CD4-positive, CD25-positive, alpha-beta regulatory T cell (primary cell): ENCODE data around the gene C2. TPM values are rescaled to one million over a fixed set of nuclear protein-coding genes. Genes with fewer than 3 reads are reported as not detected.

Experiments
- ATAC-seq, 2 donors: fragments of 150-1000 bp; cut with Tn5 transposase; one replicate each; pipeline ENCODE4 v1.10.0; 2021; ENCODE audit warnings: low read depth in 2 of 2, moderate number of reproducible peaks in 2 of 2, moderate library complexity in 1 of 2
- DNase-seq, 3 donors: peaks; one replicate each; pipeline versions ENCODE4 v3.0.0 to v3.0.0-alpha.2; 2012 to 2022; ENCODE audit warnings: mixed read lengths in 1 of 3
- H3K27ac ChIP-seq: one replicate; pipeline ENCODE4 v1.7.0; 2013; ENCODE audit warnings: mild to moderate bottlenecking, low read length; ENCODE audit not compliant: insufficient read depth, poor library complexity, severe bottlenecking
- H3K27me3 ChIP-seq: one replicate; pipeline ENCODE4 v1.7.0; 2013; ENCODE audit warnings: low read length; ENCODE audit not compliant: control insufficient read depth, insufficient read depth
- H3K36me3 ChIP-seq: one replicate; pipeline ENCODE4 v1.7.0; 2013; ENCODE audit warnings: mild to moderate bottlenecking, low read length, moderate library complexity; ENCODE audit not compliant: control insufficient read depth, insufficient read depth
- H3K4me1 ChIP-seq: 2 replicates; pipeline ENCODE4 v1.7.0; 2013; ENCODE audit warnings: mild to moderate bottlenecking, low read length; ENCODE audit not compliant: insufficient read depth, control insufficient read depth, poor library complexity, severe bottlenecking
- H3K4me3 ChIP-seq: one replicate; pipeline ENCODE4 v1.7.0; 2013; ENCODE audit warnings: low read depth, mild to moderate bottlenecking, low read length, moderate library complexity
- H3K9me3 ChIP-seq, 2 experiments: 1 replicate in 1 of 2; 2 replicates in 1 of 2; pipeline ENCODE4 v1.7.0; 2013; ENCODE audit warnings: low read length in 2 of 2, mild to moderate bottlenecking in 1 of 2, moderate library complexity in 1 of 2; ENCODE audit not compliant: control insufficient read depth in 2 of 2
- H3K27ac Mint-ChIP-seq, 3 donors: one replicate each; pipeline ENCODE4 v1.8.0; 2020 to 2022; ENCODE audit warnings: mild to moderate bottlenecking in 3 of 3, mixed read lengths in 3 of 3, moderate library complexity in 2 of 3
- H3K27me3 Mint-ChIP-seq: one replicate; pipeline ENCODE4 v1.8.0; 2022; ENCODE audit warnings: mild to moderate bottlenecking, mixed read lengths
- H3K36me3 Mint-ChIP-seq: one replicate; pipeline ENCODE4 v1.8.0; 2020; ENCODE audit warnings: mixed read lengths
- H3K4me1 Mint-ChIP-seq, 4 donors: one replicate each; pipeline ENCODE4 v1.8.0; 2020 to 2022; ENCODE audit warnings: mixed read lengths in 4 of 4, mild to moderate bottlenecking in 1 of 4
- H3K4me3 Mint-ChIP-seq, 4 donors: one replicate each; pipeline ENCODE4 v1.8.0; 2020 to 2022; ENCODE audit warnings: mild to moderate bottlenecking in 4 of 4, mixed read lengths in 4 of 4, moderate library complexity in 3 of 4
- H3K9me3 Mint-ChIP-seq, 7 donors: one replicate each; pipeline ENCODE4 v1.8.0; 2020 to 2022; ENCODE audit warnings: mixed read lengths in 7 of 7, mild to moderate bottlenecking in 3 of 7, moderate library complexity in 2 of 7
- polyA plus RNA-seq, 4 donors: library from polyadenylated mRNA; unstranded; fragments of 300-500 nt; fragmentation: Illumina TruSeq; gene quantifications; one replicate each; pipeline ENCODE4 v1.2.3, GENCODE V29; 2021
- total RNA-seq: library from RNA; stranded (reverse); gene quantifications from one replicate; pipeline ENCODE4 v1.2.3, GENCODE V29; 2022

Gene C2
- total and polyA plus RNA-seq, 5 donors from 2014 or later: 0.47 to 1.3 TPM; not detected in 3

DNA sequence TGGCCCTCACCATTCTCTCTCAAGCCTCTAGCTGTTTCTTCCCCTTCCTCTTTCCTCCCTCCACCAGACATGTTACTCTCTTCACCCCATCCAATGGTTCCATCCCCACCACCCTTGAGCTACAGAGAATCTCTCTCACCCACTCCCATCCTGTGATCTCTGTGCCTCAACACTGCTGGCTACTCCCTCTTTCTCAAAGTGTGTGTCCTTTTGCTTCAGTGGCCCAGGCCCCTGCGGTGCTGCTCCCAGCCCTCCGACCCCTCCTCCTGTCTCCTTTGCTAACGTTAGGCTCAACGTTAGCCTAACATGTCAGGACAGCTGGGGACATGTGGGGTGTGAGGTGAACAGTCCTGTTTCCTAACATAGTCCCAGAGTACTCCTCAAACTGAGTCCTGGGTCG, 25.4 kb downstream of the C2 start:
- H3K4me1 ChIP-seq: peaks cover 7% of the 10 kb centered on the region
- Mint-ChIP-seq H3K27me3 (no peaks in the 10 kb centered on the region), H3K4me3 (no peak overlapping the region), H3K36me3 (peaks cover 33% of the 10 kb centered on the region), H3K27ac (peak overlapping the region in 2 of 3 donors; percentile 12 to 52), H3K9me3 (no peaks in the 10 kb centered on the region), H3K4me1 (peaks cover 0 to 16% (median 10%) of the 10 kb centered on the region in 4 donors)
- no peaks in the 10 kb centered on the region for H3K27me3 ChIP-seq
- DNase-seq: no peak
- H3K36me3 ChIP-seq: peaks cover 46% of the 10 kb centered on the region
- H3K9me3 ChIP-seq: no peaks in the 10 kb centered on the region
- ATAC-seq: no peak
- H3K4me3 ChIP-seq: no peak overlapping the region
- no peak overlapping the region for H3K27ac ChIP-seq

DNA sequence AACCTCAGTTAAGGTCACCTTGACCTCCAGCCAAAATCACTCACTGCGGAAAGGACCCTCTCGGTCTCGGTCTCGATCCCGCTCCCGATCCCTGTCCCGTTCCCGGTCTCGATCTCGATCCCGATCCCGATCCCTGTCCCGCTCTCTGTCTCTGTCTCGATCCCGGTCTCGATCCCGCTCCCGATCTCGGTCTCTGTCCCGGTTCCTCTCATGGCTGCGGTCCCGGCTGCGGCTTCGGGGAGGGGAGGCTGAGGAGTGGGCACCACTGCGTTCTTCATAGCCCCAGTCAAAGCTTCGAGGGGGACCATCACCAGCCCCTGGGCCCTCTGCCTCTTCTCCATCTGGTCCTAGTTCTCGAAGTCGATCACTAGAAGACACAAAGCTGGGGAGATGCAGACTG, 27.0 kb downstream of the C2 start:
- Histone ChIP-seq H3K9me3 (no peaks in the 10 kb centered on the region), H3K36me3 (peaks cover 46% of the 10 kb centered on the region), H3K27me3 (no peaks in the 10 kb centered on the region), H3K4me1 (peaks cover 20% of the 10 kb centered on the region), H3K27ac (no peak overlapping the region), H3K4me3 (no peak overlapping the region)
- H3K27me3 Mint-ChIP-seq: no peaks in the 10 kb centered on the region
- H3K4me1 Mint-ChIP-seq: peaks cover 0 to 27% (median 15%) of the 10 kb centered on the region in 4 donors
- no peak for DNase-seq
- H3K36me3 Mint-ChIP-seq: peaks cover 33% of the 10 kb centered on the region
- peak overlapping the region in 1 of 4 donors; percentile 69 for H3K4me3 Mint-ChIP-seq
- no peaks in the 10 kb centered on the region for H3K9me3 Mint-ChIP-seq
- ATAC-seq: no peak
- no peak overlapping the region for H3K27ac Mint-ChIP-seq

DNA sequence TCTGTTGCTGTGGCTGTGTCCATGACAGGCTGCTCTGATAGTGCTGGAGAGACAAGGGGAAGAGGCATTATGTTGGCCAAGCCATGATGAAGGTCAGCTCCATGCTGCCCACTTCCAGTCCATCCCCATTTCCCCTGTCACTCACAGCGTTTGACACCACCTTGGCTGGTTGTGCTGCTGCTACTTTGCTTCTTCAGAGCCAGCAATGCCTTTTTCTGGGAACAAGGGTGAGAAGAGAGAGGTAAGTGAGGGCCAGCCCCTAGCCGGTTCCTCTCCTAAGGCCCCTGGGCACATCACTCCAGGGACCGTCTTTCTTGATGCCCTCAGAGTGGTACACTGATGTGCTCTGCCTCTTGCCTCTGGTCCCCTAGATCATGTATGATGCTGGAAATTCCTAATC, 29.3 kb downstream of the C2 start:
- Histone ChIP-seq H3K36me3 (peaks cover 55% of the 10 kb centered on the region), H3K27me3 (no peaks in the 10 kb centered on the region), H3K27ac (no peak overlapping the region), H3K9me3 (no peaks in the 10 kb centered on the region), H3K4me3 (no peak overlapping the region), H3K4me1 (peaks cover 28% of the 10 kb centered on the region)
- Mint-ChIP-seq H3K36me3 (peaks cover 42% of the 10 kb centered on the region), H3K27me3 (no peaks in the 10 kb centered on the region), H3K4me3 (peak overlapping the region in 1 of 4 donors; percentile 90), H3K4me1 (peaks cover 0 to 49% (median 23%) of the 10 kb centered on the region in 4 donors), H3K9me3 (no peaks in the 10 kb centered on the region), H3K27ac (peak overlapping the region in 1 of 3 donors; percentile 99)
- DNase-seq: no peak
- ATAC-seq: no peak

DNA sequence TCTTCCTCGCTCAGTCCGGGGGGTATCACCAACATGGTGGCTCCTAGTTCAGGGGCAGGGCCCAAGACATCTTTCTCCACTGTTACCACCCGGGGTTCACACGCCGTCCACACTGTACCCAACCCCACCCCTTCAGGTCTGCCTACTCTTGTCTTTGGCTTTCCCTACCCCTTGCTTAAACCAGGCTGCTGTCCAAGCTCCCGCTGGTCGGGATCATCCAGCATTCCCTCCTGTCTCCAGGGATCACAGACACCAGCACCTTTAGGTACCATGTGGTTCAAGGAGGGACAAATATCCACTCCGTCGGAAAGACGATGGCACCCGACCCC, 30.9 kb downstream of the C2 start:
- Histone ChIP-seq H3K27ac (peak overlapping the region; percentile 96), H3K9me3 (no peaks in the 10 kb centered on the region), H3K36me3 (peaks cover 63% of the 10 kb centered on the region), H3K4me3 (peak overlapping the region; percentile 96), H3K27me3 (no peaks in the 10 kb centered on the region), H3K4me1 (peaks cover 28% of the 10 kb centered on the region)
- no peaks in the 10 kb centered on the region for H3K27me3 Mint-ChIP-seq
- H3K27ac Mint-ChIP-seq: peak overlapping the region; percentile 94 to 99 (median 99)
- no peak for ATAC-seq
- H3K4me1 Mint-ChIP-seq: peaks cover 0 to 51% (median 20%) of the 10 kb centered on the region in 4 donors
- peaks cover 48% of the 10 kb centered on the region for H3K36me3 Mint-ChIP-seq
- no peak for DNase-seq
- H3K9me3 Mint-ChIP-seq: no peaks in the 10 kb centered on the region
- peak overlapping the region; percentile 90 to 97 (median 94) for H3K4me3 Mint-ChIP-seq

DNA sequence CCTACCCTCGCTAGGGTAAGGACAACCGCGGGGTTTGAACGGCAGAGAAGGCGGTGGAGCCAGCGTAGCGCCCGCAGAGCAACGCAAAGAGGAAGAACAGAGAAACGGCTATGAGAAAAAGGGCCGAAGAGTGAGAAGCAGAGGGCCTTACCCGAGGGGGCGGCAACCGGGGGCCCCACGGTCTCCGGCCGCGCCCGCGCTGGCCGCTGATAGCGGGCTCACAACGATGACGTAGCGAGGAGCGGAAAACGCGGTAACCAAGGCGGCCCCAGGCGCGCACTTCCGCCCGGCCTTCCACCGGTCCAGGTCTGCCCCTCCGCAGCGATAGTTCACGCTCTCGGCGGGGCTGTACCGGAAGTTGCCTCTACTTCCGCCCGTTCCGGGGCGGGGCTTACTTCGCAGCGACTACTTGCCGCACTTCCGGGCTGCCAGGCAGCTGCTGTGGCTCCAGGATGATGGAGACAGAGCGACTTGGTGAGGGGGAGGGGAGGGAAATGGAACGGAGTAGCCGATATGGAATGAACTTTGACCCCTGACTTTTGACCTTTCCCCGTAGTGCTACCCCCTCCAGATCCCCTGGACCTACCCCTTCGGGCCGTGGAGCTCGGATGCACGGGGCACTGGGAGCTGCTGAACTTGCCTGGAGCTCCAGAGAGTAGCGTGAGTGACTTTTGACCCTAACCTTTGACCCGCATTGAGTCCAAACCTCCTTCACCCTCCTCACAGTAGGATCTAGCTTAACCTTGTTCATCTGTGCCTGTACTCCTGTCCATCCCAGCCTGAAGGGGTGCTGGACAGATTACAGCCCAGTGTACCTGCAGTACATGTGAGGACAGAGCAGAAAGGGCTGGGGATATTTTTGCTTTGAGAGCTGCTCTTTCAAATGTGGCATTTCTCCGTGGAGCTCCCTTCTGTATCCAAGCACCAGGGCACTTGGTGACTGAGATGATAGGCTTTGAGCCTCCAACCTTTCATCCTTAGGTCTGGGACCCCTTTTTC, 31.5 kb downstream of the C2 start, which contains the start of the genes NELFE and SKIC2:
Gene NELFE (minus strand): TSS at position 231 of the 999 bp plus-strand sequence. CDS start 525 bp downstream, outside the sequence.
Gene SKIC2 (plus strand): TSS at position 435 of the 999 bp plus-strand sequence. CDS start 18 bp downstream, at position 453.
- no peaks in the 10 kb centered on the region for H3K27me3 Mint-ChIP-seq
- DNase-seq (peak; percentile 97 to 99 (median 99)), ATAC-seq (peak; percentile 99)
- peak within 1 kb of the TSS; percentile 90 to 97 (median 94) for H3K4me3 Mint-ChIP-seq
- Histone ChIP-seq H3K9me3 (no peaks in the 10 kb centered on the region), H3K27me3 (no peaks in the 10 kb centered on the region), H3K4me3 (peak within 1 kb of the TSS; percentile 96), H3K4me1 (peaks cover 28% of the 10 kb centered on the region), H3K27ac (peak within 1 kb of the TSS; percentile 96), H3K36me3 (peaks cover 63% of the 10 kb centered on the region)
- H3K9me3 Mint-ChIP-seq: no peaks in the 10 kb centered on the region
- H3K27ac Mint-ChIP-seq: peak within 1 kb of the TSS; percentile 94 to 99 (median 99)
- peaks cover 46% of the 10 kb centered on the region for H3K36me3 Mint-ChIP-seq
- peaks cover 0 to 51% (median 20%) of the 10 kb centered on the region in 4 donors for H3K4me1 Mint-ChIP-seq

DNA sequence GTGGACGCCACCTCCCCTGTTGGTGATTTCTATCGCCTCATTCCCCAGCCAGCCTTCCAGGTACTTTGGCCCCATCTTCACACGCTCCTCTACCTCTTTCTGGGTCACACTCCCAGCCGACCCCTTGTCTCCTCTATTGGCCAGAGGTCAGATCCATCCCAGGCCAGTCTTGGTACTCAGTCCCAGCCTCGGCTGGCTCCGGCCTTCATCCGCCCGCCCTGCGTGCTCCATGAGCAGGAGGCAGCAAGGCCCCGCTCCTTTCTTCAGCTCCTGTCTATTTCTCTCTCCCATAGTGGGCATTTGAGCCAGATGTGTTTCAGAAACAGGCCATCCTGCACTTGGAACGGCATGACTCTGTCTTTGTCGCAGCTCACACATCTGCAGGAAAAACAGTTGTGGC, 34.1 kb downstream of the C2 start:
- Histone ChIP-seq H3K4me1 (peaks cover 28% of the 10 kb centered on the region), H3K4me3 (no peak overlapping the region), H3K36me3 (peaks cover 66% of the 10 kb centered on the region), H3K27me3 (no peaks in the 10 kb centered on the region), H3K9me3 (no peaks in the 10 kb centered on the region), H3K27ac (no peak overlapping the region)
- H3K27me3 Mint-ChIP-seq: no peaks in the 10 kb centered on the region
- H3K4me3 Mint-ChIP-seq: peak overlapping the region in 3 of 4 donors; percentile 33 to 90 (median 60)
- peak overlapping the region in 2 of 3 donors; percentile 40 to 67 for H3K27ac Mint-ChIP-seq
- H3K9me3 Mint-ChIP-seq: no peaks in the 10 kb centered on the region
- peaks cover 34% of the 10 kb centered on the region for H3K36me3 Mint-ChIP-seq
- DNase-seq (no peak), ATAC-seq (no peak)
- peaks cover 0 to 51% (median 20%) of the 10 kb centered on the region in 4 donors for H3K4me1 Mint-ChIP-seq

DNA sequence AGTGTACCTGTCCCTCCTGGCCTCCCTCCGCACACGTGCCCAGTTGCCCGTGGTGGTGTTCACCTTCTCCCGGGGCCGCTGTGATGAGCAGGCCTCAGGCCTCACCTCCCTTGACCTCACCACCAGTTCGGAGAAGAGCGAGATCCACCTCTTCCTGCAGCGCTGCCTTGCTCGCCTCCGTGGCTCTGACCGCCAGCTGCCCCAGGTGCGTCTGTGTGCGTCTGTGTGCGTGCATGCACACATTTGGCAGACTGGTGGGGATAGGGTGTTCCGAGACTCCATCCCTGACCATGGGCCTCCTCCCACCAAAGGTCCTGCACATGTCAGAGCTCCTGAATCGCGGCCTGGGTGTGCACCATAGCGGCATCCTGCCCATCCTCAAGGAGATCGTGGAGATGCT, 36.4 kb downstream of the C2 start:
- H3K27ac Mint-ChIP-seq: no peak overlapping the region
- no peak overlapping the region for H3K4me3 ChIP-seq
- DNase-seq: no peak
- H3K36me3 ChIP-seq: peaks cover 83% of the 10 kb centered on the region
- H3K9me3 ChIP-seq: no peaks in the 10 kb centered on the region
- H3K4me1 ChIP-seq: peaks cover 14% of the 10 kb centered on the region
- H3K27me3 Mint-ChIP-seq: no peaks in the 10 kb centered on the region
- H3K36me3 Mint-ChIP-seq: peaks cover 39% of the 10 kb centered on the region
- no peaks in the 10 kb centered on the region for H3K27me3 ChIP-seq
- H3K4me3 Mint-ChIP-seq: no peak overlapping the region
- no peaks in the 10 kb centered on the region for H3K9me3 Mint-ChIP-seq
- H3K27ac ChIP-seq: no peak overlapping the region
- no peak for ATAC-seq
- H3K4me1 Mint-ChIP-seq: peaks cover 0 to 42% (median 15%) of the 10 kb centered on the region in 4 donors
